ENCODE measurements around the gene COQ5. TPM values are rescaled to one million over a fixed set of nuclear protein-coding genes. Genes with fewer than 3 reads are reported as not detected.

The COQ5 gene, protein sequence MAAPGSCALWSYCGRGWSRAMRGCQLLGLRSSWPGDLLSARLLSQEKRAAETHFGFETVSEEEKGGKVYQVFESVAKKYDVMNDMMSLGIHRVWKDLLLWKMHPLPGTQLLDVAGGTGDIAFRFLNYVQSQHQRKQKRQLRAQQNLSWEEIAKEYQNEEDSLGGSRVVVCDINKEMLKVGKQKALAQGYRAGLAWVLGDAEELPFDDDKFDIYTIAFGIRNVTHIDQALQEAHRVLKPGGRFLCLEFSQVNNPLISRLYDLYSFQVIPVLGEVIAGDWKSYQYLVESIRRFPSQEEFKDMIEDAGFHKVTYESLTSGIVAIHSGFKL
- 44.0 TPM for total RNA-seq

DNA sequence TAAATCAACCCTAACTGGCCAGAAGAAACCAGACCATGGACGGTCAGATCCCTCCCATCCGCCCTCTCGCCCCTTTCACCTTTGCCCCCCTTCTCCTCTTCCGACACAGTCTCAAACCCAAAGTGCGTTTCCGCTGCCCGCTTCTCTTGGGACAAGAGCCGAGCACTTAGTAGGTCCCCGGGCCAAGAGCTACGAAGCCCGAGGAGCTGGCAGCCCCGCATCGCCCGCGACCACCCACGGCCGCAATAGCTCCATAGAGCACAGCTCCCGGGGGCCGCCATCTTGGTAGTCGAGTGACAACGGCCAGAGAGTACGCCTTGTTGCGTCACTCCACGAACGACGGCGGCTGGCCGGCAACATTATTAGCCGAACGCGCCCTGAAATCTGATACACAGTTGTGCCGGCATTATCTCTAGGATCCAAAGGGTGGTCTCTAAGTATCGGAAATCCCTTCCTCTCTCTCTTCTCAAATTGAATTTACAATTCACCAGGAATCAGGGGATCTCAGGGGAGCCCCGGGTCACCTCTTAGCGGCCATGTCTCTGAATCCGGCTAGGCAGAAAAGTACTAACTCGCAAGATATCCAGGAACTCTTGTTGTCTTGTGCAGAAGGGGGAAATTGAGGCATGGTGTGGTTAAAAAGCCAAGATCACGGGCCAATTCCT is at the start of gene COQ5:
COQ5 (minus strand) TSS at position 298 of the 665 bp plus-strand sequence; CDS start at position 281, 17 bp downstream.

DNA sequence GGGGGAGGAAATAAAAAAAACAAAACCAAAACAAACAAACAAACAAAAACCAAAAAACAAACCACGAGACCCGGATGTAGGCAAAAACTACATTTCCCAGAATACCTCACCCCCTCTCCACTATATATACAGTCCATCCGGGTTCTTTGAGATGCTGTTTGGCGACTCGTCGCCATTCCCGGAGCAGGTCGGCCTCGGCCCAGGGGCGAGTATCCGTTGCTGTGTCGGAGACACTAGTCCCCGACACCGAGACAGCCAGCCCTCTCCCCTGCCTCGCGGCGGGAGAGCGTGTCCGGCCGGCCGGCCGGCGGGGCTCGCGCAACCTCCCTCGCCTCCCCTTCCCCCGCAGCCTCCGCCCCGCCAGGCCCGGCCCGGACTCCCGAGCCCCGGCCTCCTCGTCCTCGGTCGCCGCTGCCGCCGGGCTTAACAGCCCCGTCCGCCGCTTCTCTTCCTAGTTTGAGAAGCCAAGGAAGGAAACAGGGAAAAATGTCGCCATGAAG is 5.3 kb upstream of the COQ5 start, which contains the start of gene RNF10:
RNF10 (plus strand) TSS at position 154 of the 500 bp plus-strand sequence. CDS start 456 bp downstream, outside the sequence.

GRCh38 chr12:120495731-120496412 is 33.1 kb downstream of the COQ5 start, which contains the start of gene DYNLL1:
Gene DYNLL1, plus strand, starts transcription at chr12:120496113. Its CDS starts 309 bp downstream, at chr12:120496422.

GRCh38 chr12:120469450-120470149 is 59.4 kb downstream of the COQ5 start, which contains the start of gene SRSF9:
Gene SRSF9, minus strand, starts transcription at chr12:120469748. Its CDS starts 139 bp downstream, at chr12:120469609.

Other genes with a start within 250 kb of the COQ5 start
- gene RNU4-2, start 237.3 kb downstream of the COQ5 start, total RNA-seq: under 0.01 TPM
- under 0.01 TPM for gene RNU4-1, start 235.9 kb downstream of the COQ5 start, total RNA-seq
- 9.5 TPM for gene SIRT4, start 226.8 kb downstream of the COQ5 start, total RNA-seq
- not detected for gene PLA2G1B, start 201.4 kb downstream of the COQ5 start, total RNA-seq
- gene MSI1, start 160.0 kb downstream of the COQ5 start, total RNA-seq: 121 TPM
- gene COX6A1, start 91.0 kb downstream of the COQ5 start, total RNA-seq: 218 TPM
- 11.1 TPM for gene TRIAP1, start 82.8 kb downstream of the COQ5 start, total RNA-seq
- 40.0 TPM for gene GATC, start 82.7 kb downstream of the COQ5 start, total RNA-seq
- gene SRSF9, start 59.4 kb downstream of the COQ5 start, total RNA-seq: 122 TPM
- gene DYNLL1, start 33.0 kb downstream of the COQ5 start, total RNA-seq: 194 TPM
- gene RNF10, start 5.2 kb upstream of the COQ5 start, total RNA-seq: 192 TPM
- 29.6 TPM for gene POP5, start 52.2 kb upstream of the COQ5 start, total RNA-seq
- 5.7 TPM for gene CABP1, start 111.5 kb upstream of the COQ5 start, total RNA-seq
- 87.2 TPM for gene MLEC, start 158.0 kb upstream of the COQ5 start, total RNA-seq
- gene UNC119B, start 181.3 kb upstream of the COQ5 start, total RNA-seq: 40.7 TPM
- 10.6 TPM for gene ACADS, start 196.7 kb upstream of the COQ5 start, total RNA-seq

All from camera-type eye (tissue), 1 donor.